Stomach smooth muscle (tissue), 2 donors: ENCODE results near the gene PMEL.
"Not testable (repeated sequence)": the region's sequence is repeated elsewhere in the genome, so short reads cannot be mapped to it uniquely, and the experiment has no call there.

Source experiments
- H3K27ac ChIP-seq: one replicate; pipeline ENCODE4 v1.7.0; 2013; ENCODE audit warnings: mild to moderate bottlenecking, low read length, inconsistent platforms
- H3K27me3 ChIP-seq, 2 donors: one replicate each; pipeline ENCODE4 v1.7.0; 2013; ENCODE audit warnings: low read length in 2 of 2; ENCODE audit not compliant: insufficient read depth in 2 of 2, control insufficient read depth in 1 of 2
- H3K36me3 ChIP-seq, 2 donors: one replicate each; pipeline ENCODE4 v1.7.0; 2013; ENCODE audit warnings: low read length in 2 of 2; ENCODE audit not compliant: control insufficient read depth in 2 of 2, insufficient read depth in 2 of 2
- H3K4me1 ChIP-seq: one replicate; pipeline ENCODE4 v1.7.0; 2013; ENCODE audit warnings: low read length; ENCODE audit not compliant: control insufficient read depth, insufficient read depth
- H3K4me3 ChIP-seq, 2 donors: one replicate each; pipeline ENCODE4 v1.7.0; 2013; ENCODE audit warnings: low read length in 2 of 2
- H3K9ac ChIP-seq, 2 donors: one replicate each; pipeline ENCODE4 v1.7.0; 2013; ENCODE audit warnings: low read length in 2 of 2, mild to moderate bottlenecking in 1 of 2
- H3K9me3 ChIP-seq, 2 donors: one replicate each; pipeline ENCODE4 v1.7.0; 2013; ENCODE audit warnings: low read length in 2 of 2; ENCODE audit not compliant: control insufficient read depth in 2 of 2
- donor health status: healthy.
- donor health status: Pancreatic carcinoma.

Gene PMEL

DNA sequence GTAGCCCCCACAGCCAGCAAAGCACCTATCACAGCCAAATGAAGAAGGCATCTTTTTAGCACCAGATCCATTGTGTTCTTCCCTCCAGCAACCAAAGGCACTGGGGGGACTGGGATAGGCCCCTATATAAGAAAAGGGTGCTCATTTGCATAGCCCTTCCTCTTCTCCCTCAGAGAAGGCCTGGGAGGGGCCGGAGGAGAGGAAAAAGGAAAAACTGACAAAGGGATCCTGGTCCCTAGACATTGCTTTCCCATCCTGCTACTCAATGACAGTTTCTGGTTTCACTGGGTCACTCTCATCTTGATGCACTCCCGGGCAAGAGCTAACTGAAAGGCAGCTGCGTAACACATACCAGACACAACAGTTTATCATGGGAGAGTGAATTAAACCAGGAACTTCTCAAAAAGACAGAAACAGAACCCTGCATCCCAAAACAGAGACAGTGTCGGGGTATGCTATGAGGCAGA, at the start of gene PMEL:
Gene PMEL, minus strand, starts transcription at position 102 of the 467 bp plus-strand sequence. Its CDS starts 31 bp downstream, at position 71.
- H3K4me1 ChIP-seq, result peaks cover 18% of the 10 kb centered on the region
- peak within 1 kb of the TSS; percentile 90 to 96 for H3K4me3 ChIP-seq
- no peaks in the 10 kb centered on the region for H3K9me3 ChIP-seq
- H3K27me3 ChIP-seq, result no peaks in the 10 kb centered on the region
- H3K27ac ChIP-seq, result peak within 1 kb of the TSS; percentile 64
- H3K36me3 ChIP-seq, result no peaks in the 10 kb centered on the region
- peak within 1 kb of the TSS; percentile 83 to 92 for H3K9ac ChIP-seq

DNA sequence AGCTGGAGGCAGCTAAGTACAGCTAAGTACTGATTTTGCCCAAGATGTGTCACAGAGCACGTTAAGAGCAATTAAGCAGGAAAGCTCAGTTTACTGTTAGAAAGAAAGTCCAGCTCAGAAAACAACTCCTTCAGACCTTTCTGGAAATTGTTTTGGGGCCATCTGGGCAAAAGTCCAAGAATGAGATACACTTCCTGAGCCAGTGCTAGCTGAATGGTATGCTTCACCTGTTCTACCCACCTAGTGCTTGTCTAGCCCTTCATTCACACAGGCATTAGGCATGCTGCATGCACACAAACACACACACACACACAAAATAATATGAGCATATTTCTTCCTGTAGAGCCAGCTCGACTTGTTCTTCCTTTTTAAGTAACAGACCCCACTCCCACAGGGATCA, 48.4 kb upstream of the PMEL start:
- Histone ChIP-seq H3K4me3 (no peak overlapping the region), H3K27me3 (no peaks in the 10 kb centered on the region), H3K9me3 (no peaks in the 10 kb centered on the region), H3K4me1 (no peaks in the 10 kb centered on the region), H3K27ac (no peak overlapping the region), H3K36me3 (peaks cover 5 to 8% of the 10 kb centered on the region in 2 donors), H3K9ac (no peak overlapping the region)

DNA sequence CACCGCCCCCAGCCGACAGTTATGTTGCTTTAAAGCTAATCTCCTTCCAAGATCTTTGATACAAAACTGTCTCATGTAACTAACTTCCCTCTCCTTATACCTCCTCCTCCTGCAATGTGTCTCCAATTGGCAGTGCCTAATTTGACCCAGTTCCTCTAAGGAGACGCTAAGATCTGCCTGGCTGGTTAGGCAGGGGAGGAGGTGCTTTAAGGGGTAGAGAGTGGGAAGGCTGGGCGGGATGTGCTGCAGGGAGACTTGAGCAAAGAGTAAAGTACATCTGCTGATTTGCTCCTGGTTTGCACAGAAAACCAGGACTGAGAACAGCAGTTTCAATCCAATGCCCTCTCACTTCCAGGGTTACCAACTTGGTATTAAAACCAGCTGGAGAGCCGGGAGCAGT, 47.6 kb upstream of the PMEL start:
- Histone ChIP-seq H3K27ac (no peak overlapping the region), H3K27me3 (no peaks in the 10 kb centered on the region), H3K9ac (no peak overlapping the region), H3K4me3 (no peak overlapping the region), H3K9me3 (no peaks in the 10 kb centered on the region), H3K36me3 (peaks cover 5 to 8% of the 10 kb centered on the region in 2 donors), H3K4me1 (no peaks in the 10 kb centered on the region)

DNA sequence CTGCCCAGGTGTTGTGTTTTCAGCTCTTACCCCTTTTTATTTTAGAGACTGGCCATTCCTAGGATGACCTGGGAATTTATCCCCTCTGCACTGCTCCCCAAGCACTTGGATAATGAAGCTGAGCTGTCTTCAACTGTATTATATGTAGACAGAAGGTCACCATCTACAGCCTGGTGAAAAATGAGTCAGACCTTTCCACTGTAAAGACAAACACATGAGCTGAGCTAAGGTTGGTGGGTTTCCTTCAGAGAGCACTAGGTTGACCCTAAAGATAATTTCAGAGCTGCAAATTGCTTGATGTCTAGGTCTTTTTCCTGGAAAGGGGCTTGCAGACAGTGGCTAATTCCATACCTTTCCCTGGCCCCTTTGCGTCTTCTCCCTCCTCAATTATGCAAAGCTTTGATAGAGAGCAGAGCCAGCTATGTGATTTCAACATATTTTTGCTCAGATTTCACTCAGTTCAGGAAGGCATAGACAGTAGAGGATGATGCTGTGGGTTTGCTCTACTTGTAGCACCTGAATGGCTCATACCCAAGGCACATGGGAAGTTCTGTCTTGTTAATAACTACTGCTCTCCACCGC, 45.8 kb upstream of the PMEL start:
- Histone ChIP-seq H3K36me3 (peaks cover 0 to 8% of the 10 kb centered on the region in 2 donors), H3K4me1 (peaks cover 12% of the 10 kb centered on the region), H3K27me3 (no peaks in the 10 kb centered on the region), H3K9me3 (no peaks in the 10 kb centered on the region), H3K27ac (no peak overlapping the region), H3K4me3 (no peak overlapping the region), H3K9ac (no peak overlapping the region)

DNA sequence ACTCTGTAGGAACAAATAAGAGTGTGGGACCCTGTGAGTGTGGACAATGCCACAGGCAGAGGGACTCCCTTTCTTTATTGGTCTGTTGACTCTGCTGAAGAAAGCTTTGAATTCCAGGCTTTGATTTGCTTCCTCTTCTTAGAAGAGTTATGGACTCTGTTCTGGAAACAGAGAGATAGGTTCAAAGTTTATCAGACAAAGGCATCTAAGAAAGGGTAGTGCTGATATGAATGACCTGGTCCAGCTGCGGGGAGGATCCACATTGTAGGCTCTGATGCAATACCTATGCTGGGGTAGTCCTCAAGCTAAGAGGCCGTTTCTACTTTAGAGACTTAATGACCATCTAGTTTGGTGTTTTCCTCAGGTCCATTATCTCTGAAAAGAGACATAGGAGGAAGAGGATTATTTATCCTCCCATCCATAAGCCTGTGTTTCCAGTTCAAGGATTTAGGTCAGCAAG, 44.3 kb upstream of the PMEL start:
- H3K9ac ChIP-seq, result no peak overlapping the region
- peak overlapping the region; percentile 24 for H3K27ac ChIP-seq
- no peaks in the 10 kb centered on the region for H3K27me3 ChIP-seq
- H3K4me3 ChIP-seq, result no peak overlapping the region
- peaks cover 0 to 8% of the 10 kb centered on the region in 2 donors for H3K36me3 ChIP-seq
- H3K4me1 ChIP-seq, result peaks cover 12% of the 10 kb centered on the region
- H3K9me3 ChIP-seq, result no peaks in the 10 kb centered on the region

DNA sequence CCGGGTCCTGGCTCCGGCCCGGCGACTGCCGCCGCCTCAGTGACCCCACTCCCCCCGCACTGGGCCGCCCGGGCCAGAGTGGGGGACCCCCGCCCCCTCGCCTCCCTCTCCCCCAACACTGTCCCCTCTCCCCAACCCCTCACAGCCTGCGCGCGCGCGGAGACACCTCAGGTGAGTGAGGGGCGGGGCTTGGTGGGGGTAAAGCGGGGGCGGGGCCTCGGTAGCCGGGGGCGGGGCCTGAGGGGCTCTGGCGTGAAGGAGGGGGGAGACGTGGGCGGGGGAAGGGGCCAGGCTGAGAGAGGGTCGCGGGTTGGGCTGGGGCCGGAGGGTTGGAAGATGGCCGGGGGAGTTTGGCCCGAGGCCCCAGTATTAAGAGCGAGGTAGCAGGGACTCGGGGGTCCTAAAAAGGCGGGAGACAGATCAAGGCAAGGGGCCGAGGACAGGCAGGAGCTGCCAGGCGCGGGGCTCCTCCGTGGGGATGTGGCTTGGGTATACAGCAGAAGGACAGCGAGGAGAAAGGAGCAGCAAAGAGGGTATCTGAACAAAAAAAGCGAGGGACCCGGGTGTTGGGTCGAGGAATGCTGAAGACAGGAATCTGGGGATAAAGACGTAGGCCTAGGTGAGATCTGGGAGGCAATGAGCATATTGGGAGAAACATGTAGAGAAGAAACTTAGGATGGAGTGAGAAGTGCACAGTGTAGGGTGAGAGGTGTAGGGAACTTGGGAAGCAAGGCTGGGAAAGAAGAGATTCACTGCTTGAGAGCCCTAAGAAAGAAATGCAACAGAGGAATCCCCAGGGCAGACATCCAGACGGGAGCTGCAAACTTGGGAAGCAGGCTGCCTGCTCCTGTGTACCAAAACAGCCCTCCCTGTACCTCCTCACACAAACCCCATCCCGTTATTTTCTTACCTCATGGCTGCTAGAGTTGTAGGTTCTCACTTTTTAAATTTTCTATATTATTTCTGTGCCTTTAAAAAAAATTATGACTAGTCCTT, 42.0 kb upstream of the PMEL start:
- peaks cover 12% of the 10 kb centered on the region for H3K4me1 ChIP-seq
- H3K27ac ChIP-seq, result peak overlapping the region; percentile 77
- no peaks in the 10 kb centered on the region for H3K9me3 ChIP-seq
- peak overlapping the region; percentile 79 to 87 for H3K4me3 ChIP-seq
- H3K36me3 ChIP-seq, result peaks cover 8 to 12% of the 10 kb centered on the region in 2 donors
- H3K27me3 ChIP-seq, result no peaks in the 10 kb centered on the region
- peak overlapping the region; percentile 69 to 74 for H3K9ac ChIP-seq

DNA sequence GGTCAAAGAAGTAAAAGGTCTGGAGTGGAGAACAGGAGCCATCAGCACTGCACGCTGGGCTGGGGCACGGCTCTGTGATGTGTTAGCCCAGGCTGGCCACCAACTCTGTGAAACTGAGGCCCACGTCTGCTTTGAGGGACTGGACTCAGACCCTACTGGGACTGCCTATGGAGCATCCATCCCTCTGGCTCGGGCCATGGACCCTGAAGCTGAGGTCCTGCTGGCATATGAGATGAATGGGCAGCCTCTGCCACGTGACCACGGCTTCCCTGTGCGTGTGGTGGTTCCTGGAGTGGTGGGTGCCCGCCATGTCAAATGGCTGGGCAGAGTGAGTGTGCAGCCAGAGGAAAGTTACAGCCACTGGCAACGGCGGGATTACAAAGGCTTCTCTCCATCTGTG, 38.4 kb upstream of the PMEL start:
- Histone ChIP-seq H3K36me3 (peaks cover 9 to 11% of the 10 kb centered on the region in 2 donors), H3K4me1 (peaks cover 12% of the 10 kb centered on the region), H3K27me3 (no peaks in the 10 kb centered on the region), H3K9me3 (no peaks in the 10 kb centered on the region), H3K27ac (no peak overlapping the region), H3K4me3 (no peak overlapping the region), H3K9ac (no peak overlapping the region)

DNA sequence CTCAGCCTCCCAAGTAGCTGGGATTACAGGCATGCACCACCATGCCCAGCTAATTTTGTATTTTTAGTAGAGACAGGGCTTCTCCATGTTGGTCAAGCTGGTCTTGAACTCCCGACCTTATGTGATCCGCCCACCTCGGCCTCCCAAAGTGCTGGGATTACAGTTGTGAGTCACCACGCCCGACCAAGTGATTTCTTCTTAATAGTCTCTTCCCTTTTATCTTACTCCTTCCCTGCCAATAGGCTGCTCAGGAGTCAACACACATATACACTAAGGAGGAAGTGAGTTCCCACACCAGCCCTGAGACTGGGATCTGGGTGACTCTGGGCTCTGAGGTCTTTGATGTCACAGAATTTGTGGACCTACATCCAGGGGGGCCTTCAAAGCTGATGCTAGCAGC, 37.5 kb upstream of the PMEL start:
- H3K9ac ChIP-seq, H3K27ac ChIP-seq, H3K27me3 ChIP-seq, H3K9me3 ChIP-seq, H3K4me3 ChIP-seq: not testable (repeated sequence)
- peaks cover 12% of the 10 kb centered on the region for H3K4me1 ChIP-seq
- peaks cover 9 to 11% of the 10 kb centered on the region in 2 donors for H3K36me3 ChIP-seq

DNA sequence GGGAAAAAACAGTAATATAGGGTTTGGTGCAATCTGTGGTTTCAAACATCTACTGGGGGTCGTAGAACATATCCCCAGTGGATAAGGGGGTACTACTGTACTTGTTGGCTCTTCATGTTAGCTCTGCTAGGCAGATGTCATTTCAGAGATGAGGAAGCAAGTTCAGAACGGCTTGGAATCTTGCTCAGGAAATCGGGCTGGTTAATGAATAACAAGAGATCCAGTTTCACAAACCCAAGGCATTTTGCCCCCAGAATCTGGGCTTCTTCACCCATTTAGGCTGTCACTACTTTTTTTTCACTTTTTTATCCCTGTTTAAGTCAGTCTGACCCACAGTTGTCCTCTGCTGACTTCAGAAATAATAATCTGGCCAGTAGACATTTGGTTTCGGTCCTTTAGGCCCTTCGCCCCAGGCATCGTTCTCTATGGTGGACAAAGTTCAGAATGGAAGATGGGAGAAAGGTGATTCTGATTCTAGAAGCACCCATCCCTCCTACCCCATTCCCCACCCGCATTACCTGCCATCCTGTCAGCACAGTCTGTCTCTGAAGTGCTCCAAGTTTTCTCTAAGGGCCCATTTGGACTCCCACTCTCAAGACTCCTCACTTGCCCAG, 35.8 kb upstream of the PMEL start:
- Histone ChIP-seq H3K36me3 (peaks cover 9 to 11% of the 10 kb centered on the region in 2 donors), H3K4me3 (no peak overlapping the region), H3K9me3 (no peaks in the 10 kb centered on the region), H3K9ac (no peak overlapping the region), H3K27ac (no peak overlapping the region), H3K27me3 (no peaks in the 10 kb centered on the region), H3K4me1 (peaks cover 9% of the 10 kb centered on the region)

DNA sequence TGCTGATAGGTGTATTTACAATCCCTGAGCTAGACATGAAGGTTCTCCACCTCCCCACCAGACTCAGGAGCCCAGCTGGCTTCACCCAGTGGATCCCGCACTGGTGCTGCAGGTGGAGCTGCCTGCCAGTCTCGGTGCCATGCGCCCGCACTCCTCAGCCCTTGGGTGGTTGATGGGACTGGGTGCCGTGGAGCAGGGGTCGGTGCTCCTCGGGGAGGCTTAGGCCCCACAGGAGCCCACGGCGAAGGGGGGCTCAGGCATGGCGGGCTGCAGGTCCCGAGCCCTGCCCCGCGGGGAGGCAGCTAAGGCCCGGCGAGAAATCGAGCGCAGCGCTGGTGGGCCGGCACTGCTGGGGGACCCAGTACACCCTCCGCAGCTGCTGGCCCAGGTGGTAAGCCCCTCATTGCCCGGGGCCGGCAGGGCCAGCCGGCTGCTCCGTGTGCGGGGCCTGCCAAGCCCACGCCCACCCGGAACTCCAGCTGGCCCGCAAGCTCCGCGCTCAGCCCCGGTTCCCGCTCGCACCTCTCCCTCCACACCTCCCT, 34.2 kb upstream of the PMEL start:
- H3K9ac ChIP-seq, H3K4me3 ChIP-seq, H3K27me3 ChIP-seq, H3K9me3 ChIP-seq, H3K27ac ChIP-seq: not testable (repeated sequence)
- peaks cover 13% of the 10 kb centered on the region for H3K4me1 ChIP-seq
- H3K36me3 ChIP-seq, result peaks cover 9 to 11% of the 10 kb centered on the region in 2 donors
